Stimulated activated CD4-positive, alpha-beta T cell treated with anti-CD3 and anti-CD28 coated beads, Interleukin-4, amount 100 ng/mL, for 1 hour (primary cell): ENCODE results near the gene GNG14.
A peak's percentile ranks its signal among the peaks of the same experiment; 100 is the strongest.
"Not testable (repeated sequence)": the region's sequence is repeated elsewhere in the genome, so short reads cannot be mapped to it uniquely, and the experiment has no call there.

Experiments used
- DNase-seq: peaks from one replicate; pipeline ENCODE4 v3.0.0-alpha.2; 2020

GNG14 gene

GRCh38 chr19:12697425-12697824 lies 9.6 kb downstream of the GNG14 start:
- DNase-seq = not testable (repeated sequence)

DNA sequence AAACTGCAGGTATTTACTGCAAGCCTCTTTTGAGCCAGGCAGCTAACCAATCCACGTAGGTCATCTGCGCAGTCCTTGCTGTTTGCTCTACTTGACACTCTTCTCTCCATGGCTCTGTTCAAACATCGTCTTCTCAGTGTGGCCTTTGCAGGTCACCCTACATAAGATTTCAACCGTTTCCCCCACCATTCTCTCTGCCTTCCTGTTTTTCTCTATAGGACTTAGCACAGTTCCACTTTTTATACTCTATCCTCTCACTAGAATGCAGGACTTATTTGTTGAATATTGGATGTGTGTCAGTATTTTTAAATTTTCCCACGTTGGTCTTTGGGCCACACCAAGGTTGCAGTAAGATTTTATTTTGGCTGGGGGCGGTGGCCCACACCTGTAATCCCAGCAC lies 10.3 kb downstream of the GNG14 start:
- DNase-seq = no peak

DNA sequence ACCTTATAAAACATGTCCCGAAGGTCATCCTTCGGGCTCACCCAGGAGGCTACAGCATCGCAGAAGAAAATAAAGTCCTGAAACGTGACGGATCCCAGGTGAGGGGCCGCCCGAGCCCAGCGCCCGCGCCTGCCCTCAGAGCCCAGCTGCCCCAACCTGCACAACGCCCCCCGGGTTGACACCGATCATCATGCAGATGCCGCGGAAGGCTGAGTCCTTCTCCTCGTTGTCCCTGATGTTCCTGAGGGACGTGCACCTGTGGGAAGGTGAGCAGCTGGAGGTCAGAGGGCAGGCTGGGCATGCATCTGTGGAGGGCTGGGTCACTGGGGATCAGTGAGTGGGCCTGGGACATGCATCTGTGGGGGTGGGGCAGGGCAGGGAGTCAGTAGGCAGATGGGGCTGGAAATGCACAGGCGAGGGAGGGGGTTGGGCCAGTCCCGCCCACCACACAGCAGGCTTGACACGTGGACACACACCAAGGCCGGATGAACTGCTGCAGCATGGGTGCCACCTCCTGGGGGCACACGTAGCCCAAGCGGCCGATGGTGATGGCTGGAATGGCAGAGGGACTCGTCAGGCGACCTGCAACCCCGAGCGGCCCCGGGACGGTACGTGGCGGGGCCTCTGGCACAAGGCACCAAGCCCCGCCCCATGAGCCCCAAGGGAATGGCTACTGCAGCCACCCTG lies 13.9 kb downstream of the GNG14 start:
- no peak for DNase-seq

DNA sequence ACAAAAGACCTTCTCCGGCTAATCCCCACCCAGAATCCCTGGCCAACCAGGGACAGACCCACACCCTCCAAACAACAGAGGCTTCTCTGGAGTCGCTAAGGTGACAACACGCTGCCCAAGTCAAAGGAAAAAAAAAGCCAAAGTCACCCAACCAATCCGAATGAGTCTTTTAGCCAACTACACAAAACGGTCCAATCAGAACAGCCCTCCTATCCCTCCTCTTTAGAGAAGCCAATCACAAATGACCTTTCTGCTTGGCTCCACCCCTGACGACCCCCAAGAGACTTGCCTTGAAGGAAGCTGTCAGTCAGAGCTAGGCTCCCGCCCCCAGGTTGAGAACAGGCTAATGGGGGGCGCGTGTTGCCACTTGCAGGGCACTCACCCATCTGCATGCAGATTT lies 15.2 kb downstream of the GNG14 start:
- no peak for DNase-seq

- DNase-seq = no peak
These were observed 17.4 kb downstream of the GNG14 start for GRCh38 chr19:12705169-12705568.

- no peak for DNase-seq
These were observed 18.0 kb downstream of the GNG14 start for GRCh38 chr19:12705654-12706331.

DNA sequence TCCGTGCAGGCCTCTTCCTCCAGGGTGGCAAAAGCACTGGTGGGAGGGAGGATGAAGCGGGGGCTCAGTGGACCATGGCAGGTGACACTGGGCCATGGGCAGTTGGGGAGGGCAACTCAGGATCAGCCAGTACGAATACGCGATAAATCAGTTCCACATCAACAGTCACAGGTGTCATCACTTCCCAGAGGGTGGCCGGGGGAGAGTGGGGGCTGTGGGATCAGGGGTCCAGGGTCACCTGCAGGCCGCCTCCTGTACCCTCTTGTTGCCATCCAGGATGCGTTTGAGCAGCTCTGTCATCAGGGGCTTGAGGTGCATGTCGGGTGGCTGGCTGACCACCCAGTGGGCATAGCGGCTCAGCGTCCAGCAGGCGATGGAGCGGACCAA lies 18.5 kb downstream of the GNG14 start:
- no peak for DNase-seq

GRCh38 chr19:12708641-12709040 lies 20.8 kb downstream of the GNG14 start:
- DNase-seq = no peak

GRCh38 chr19:12711187-12711586 lies 23.4 kb downstream of the GNG14 start:
- no peak for DNase-seq

- DNase-seq = not testable (repeated sequence)
These were observed 24.3 kb downstream of the GNG14 start for GRCh38 chr19:12712077-12712476.

GRCh38 chr19:12713304-12713703 lies 25.5 kb downstream of the GNG14 start:
- not testable (repeated sequence) for DNase-seq

- no peak for DNase-seq
These were observed 27.3 kb downstream of the GNG14 start for GRCh38 chr19:12715102-12715501.

- no peak for DNase-seq
These were observed 28.1 kb downstream of the GNG14 start for GRCh38 chr19:12715929-12716328.

DNA sequence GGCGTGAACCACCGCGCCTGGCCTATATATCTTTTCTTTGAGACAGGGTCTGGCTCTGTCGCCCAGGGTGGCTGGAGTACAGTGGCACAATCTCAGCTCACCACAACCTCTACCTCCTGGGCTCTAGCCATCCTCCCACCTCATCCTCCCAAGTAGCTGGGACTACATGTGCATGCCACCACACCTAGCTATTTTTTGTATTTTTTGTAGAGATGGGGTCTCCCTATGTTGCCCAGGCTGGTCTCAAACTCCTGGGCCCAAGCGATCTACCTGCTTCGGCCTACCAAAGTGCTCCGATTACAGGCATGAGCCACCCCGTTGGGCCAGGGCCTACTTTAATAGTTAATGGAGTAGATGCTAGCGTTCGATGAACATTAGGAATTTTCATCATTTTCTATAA lies 32.5 kb downstream of the GNG14 start:
- no peak for DNase-seq

DNA sequence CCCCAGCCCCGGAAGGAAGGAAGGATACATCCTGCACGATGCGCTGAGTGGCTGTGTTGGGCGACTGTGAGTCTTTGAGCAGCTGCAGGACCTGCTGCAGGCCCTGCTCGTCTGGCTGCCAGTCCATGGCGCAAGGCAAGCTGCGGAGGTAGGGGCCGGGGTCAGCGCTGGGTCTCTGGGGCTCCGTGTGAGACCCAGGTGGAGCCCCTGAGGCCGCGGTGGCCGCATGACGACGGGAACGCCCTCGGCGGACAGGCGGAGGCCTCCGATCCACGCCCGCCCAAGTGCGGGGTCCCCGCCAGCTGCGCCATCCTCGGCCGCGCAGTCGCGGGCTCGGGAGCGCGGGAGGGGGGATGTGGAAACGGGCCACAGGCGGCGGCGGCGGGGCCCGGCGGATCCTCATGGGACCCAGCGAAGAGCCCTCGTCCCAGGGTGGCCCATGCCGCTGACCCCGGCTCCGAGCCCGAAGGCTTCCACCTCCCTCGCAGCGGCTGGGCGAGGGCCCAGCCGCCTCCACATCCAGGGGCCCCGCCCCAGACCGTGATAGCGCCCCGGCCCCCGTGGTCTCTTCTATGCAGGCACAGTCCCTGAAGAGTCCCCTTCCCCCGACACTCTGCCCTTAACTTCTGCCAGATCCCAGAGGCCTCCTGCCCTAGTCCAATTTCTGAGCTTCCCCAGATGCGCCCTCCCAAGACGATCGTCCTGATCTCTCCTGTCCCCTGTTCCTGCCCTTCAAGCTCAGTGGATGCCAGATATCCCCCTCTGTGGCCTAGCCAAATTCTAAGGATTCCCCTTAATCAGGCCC lies 33.3 kb downstream of the GNG14 start:
- DNase-seq = no peak

GRCh38 chr19:12721656-12722565 lies 34.1 kb downstream of the GNG14 start:
- DNase-seq = peak; percentile 58

- peak; percentile 90 for DNase-seq
These were observed 35.0 kb downstream of the GNG14 start for GRCh38 chr19:12722566-12723380.

DNA sequence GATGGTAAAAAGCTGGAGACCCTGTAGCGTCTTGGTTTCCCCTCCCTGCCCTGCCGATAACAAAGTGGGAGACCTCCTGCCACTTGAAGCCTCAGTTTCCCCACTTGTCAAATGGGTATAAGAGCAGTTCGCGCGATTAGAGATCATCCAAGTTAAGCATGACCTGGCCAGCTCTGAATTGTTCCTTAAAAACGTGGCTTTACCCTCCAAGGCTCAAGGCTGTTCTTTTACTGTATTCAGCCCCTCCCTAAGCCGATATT lies 35.5 kb downstream of the GNG14 start:
- DNase-seq = no peak

- peak; percentile 75 for DNase-seq
These were observed 36.0 kb downstream of the GNG14 start, which contains the start of gene TNPO2 for GRCh38 chr19:12723641-12724426. Gene TNPO2 (minus strand): TSS chr19:12723932. CDS start chr19:12720977, 2,955 bp downstream.

GRCh38 chr19:12725612-12726011 lies 37.8 kb downstream of the GNG14 start:
- not testable (repeated sequence) for DNase-seq

DNA sequence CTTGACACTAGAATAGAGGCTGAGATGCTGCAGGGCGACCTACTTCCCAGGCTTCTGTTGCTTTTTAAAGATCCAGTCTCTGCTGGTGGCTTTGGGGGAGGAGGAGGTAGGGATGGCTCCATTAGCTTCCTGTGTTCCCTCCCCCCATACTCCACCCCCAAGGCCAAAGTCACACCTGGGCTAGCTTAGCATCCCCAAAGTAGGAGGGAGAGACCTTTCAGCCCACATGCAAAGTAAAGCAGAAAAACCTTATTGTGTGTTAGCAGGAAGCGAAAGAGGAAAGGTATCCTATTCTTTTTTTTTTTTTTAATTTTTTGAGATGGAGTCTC lies 39.2 kb downstream of the GNG14 start:
- no peak for DNase-seq
